ENCODE measurements around the gene IFNA13. TPM values are rescaled to one million over a fixed set of nuclear protein-coding genes. Genes with fewer than 3 reads are reported as not detected.
A peak's percentile ranks its signal among the peaks of the same experiment; 100 is the strongest.

The IFNA13 gene
- total RNA-seq, 1 donor from 2014 or later = not detected

DNA sequence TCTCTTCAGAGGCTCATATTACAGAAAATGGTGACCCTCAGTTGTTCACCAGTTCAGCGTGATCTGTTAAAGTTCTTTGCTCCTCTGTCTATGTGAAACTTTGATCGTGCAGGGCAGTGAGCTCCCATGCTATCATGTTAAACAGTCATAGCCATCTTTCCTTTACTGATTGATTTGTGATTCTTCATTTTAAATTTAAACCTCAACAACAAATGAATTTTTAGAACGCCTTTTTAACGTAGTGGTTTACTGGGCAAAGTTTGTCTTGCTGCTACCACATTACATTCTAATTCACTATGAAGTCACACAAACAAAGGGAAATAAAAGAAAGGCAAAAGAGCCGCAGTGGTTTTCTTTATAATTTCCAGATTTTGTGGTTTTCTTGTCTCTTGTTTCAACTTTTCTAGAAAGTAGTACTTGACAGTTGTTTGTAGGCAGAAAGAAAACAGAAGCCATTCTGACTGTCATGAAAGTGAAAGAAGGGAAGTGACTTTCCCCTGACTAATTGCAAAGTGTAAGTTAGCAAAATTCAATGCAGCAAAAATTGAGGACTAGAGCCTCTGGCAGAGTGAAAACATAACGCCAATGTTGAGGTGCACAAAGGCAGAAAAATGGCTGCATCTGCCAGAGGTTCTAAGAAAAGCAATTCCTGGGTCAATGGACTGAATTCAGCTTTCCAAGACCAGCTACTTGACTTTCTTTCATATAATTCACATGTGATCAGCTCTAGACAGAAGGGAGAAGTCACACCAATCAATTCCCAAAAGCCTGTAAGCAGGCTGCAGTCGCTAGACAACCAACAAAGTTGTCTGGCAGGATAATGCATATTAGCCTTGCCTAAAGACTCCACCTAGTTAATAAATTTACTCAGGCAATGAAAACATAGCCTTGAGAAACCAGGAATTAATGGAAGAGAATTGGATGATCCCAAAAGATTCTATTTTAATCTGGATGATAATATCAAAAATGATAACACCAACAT is 10.1 kb downstream of the IFNA13 start:
- no peak for DNase-seq (ENCODE audit: low read depth, low spot score)

DNA sequence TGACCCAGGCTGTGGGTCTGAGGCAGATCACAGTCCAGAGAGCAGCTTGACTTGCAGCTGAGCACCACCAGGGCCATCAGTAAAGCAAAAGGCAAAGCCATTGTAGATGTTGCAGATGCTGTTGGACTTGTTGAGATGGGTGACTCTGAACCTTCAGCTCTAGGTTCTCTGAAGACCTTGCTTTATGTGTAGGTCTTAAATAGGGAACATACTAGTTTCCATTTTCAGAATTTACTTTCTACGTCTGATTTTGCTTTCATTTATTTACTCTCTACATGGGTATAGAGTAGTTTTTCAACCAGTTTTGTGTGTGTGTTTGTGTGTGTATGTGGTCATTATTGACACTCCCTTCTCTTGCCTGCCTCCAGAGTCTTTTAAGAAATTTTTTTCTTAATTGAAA is 17.1 kb downstream of the IFNA13 start, which contains the start of gene IFNA6:
Gene IFNA6 (minus strand): TSS at position 101 of the 400 bp plus-strand sequence. CDS start 0 bp downstream, at position 101.
- no peak for DNase-seq (ENCODE audit: low read depth, low spot score)

DNA sequence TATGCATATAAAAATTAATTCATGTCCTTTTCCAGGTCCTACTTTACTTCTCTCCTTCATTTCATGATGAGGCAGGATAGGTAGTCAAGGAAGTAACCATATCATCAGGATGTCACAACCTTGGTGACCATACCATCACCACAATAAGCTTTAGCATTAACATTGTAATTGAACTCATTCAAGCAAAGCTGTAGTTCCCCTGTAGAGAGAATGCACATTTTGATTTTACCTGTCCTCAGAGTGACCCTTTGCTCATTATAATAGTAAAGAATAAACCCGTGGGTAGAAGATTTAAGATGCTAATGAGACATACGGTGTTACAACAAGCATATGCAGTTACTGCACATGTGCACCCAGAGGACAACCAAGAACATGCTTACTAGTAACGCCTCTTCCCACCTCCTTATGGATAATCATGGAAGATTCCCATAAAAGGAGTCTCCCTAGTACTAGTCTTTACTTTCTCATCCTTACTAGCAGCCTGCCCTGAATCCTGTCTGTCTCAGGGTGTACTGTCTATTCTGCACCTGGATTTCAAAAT is 19.4 kb downstream of the IFNA13 start:
- DNase-seq (ENCODE audit: low read depth, low spot score) = no peak

DNA sequence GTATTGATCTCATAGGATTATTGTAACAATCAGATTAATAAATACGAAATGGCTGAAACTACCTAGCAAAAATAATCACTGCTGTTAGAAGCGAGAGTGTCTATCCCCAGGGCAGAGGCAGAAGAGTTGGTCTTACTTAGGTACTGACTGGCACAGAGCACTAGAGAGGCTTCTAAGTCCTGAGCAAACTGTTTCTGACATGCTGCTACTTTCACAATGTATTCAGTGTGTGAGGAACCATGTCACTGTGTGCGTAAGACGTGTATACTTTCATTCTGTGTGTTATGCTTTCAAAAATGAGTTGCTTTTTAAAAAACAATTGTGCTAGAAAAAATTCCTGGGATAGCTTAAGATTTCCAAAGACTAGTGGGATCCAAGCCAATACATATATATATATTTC is 27.1 kb downstream of the IFNA13 start:
- DNase-seq (ENCODE audit: low read depth, low spot score) = no peak

DNA sequence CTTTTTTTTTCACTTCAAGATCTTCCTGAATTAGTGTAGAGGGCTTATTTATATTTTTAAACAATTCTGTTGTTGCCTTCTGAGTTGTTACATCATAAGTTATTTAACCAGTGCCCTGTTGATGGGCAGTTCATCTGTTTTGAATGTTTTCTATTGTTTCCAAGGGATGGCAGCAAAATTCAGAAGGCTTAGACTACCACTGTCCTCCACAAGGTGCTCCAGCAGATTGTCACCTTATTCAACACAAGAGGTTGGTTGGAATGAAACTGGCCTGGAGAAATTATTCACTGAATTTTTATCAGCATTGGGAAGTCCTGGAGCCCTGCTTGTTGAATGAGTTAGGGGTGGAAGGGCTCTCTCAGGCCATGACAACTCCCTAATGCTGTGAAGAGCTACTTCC is 31.4 kb downstream of the IFNA13 start:
- DNase-seq (ENCODE audit: low read depth, low spot score) = no peak

DNA sequence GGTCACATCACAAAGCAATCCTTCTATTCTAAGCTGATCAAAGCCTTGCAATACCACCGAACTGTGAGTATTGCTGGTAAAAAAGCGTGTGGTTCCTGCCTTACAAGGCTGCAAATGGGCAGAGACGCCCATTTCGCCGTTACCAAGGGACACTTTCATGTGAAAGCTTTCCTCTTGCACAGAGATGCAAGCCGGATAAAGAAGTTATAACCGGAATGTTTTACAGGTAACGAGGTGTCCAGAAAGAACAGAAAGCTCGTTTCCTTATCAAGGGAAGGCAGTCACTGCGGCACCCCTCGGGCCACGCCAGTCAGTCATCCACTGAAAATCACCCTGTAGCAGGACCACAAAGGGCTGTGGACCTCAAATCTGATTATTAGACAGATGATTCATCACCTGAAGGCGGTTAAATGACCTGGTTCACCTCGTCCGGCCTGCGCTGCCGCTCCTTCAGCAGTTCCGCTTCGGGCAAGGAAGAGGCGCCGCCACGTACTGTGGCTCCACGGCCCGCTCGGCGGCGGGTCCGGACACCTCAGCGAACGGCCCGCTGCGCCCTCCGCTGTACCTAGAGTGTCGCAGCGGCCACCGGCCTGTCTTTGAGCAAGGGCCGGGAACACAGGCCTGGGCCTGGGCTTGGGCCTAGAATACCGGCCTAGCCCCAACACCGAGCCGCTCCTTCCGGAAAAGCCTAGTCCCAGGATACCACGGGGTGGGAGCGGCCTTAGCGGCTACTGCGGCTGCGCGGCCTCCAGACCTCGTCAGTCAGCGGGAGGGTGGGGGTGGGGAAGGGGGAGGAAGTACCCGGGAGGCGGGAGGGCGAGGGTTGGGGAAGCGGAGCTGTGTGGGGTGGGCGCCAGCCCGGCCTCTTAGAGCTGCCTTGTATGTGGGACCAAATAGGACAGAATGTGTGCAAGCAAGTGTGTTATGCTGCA is 32.9 kb downstream of the IFNA13 start, which contains the start of gene KLHL9:
Gene KLHL9 (minus strand): TSS at position 704 of the 932 bp plus-strand sequence. CDS start 545 bp downstream, at position 159.
- DNase-seq (ENCODE audit: low read depth, low spot score) = peak; percentile 61

DNA sequence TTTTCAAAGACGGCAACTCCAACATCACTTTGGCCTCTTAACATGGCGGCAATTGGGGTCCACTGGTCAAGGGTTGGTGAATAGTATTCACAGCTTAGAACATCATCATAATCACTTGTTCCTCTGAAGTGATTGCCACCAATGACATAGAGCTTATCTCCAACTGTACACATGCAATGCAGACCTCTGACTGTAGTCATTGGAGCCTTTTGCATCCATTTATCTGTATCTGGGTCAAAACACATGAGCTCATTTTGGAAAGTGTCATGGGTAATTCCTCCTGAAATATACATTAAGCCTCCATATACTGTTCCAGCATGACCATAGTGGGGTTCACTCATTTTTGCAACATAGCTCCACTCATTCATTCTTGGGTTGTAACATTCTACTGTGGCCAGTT is 34.6 kb downstream of the IFNA13 start:
- no peak for DNase-seq (ENCODE audit: low read depth, low spot score)

DNA sequence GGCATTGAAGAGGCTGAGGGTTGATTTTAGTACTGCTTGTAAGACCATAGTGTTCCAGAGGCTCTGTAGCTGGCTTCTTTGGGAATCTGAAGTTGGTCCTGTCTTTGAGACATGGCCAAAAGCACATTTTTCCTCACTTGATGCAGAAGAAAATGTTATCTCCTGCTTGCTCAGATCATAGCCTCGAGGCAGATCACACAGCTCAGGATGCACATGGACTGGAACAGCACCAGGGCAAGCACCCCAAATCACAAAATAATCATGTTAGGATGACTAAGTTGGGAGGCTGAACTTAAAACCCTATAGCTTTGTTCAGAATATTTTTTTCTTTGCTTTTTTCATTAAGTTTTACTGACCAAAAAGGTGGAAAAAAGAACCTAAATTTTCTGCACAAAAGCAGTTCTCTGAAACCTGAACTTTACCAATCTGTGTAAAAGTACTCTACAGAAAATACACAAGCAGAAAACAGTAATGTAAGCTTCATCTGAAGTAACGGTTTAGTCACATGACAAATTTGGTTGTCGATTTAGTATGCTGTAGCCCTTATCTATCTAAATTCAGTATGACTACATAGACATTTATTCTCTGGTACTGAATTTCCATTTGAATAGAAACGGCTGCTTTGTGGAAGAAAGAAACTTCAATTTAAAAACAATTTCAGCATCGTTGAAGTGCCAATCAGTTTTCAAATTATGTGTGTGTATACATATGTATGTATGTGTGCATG is 36.0 kb downstream of the IFNA13 start:
- DNase-seq (ENCODE audit: low read depth, low spot score) = no peak

DNA sequence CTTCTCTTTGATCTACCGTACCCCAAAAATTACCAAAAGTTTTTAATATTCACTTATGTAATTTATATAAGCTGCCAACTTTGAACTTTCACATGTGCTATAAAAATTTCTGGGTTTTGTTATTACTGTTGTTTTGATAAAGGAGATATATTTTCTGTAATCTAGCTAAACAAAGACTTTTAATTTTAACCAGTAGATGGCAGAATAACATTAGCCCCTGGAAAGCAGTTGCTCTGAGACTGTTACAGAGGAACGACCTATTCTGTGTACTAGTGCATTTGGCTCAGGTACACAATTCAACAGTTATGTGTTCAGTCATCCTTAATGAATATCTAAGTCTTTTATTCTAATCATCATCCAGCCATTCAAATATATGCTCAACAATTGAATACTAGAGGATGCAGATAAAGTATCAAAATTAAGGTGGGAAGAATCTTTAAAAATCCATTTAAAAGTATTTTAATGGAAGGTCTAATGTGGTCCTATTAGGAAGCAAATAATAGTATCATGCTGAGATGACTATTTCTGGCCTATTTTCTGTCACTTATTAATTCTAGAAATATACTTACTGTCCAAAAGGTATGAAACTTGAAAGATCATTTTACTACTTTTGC is 41.2 kb downstream of the IFNA13 start:
- DNase-seq (ENCODE audit: low read depth, low spot score) = no peak

DNA sequence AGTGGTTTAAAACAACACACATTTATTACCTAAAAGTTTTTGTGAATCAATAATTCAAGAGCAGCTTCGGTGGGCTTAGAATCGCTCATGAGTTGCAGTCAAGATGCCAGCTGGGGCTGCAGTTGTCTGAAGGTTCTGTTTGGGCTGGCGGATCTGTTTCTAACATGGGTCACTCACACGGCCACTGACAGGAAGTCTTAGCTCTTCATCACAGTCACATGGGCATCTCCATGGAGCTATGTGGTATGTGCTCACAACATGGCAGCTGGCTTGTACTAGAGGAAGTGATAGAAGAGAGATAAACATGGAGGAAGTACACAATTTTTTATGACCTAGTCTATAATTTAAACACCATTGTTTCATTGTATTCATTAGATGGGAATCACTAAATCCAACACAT is 43.8 kb downstream of the IFNA13 start:
- DNase-seq (ENCODE audit: low read depth, low spot score) = no peak

DNA sequence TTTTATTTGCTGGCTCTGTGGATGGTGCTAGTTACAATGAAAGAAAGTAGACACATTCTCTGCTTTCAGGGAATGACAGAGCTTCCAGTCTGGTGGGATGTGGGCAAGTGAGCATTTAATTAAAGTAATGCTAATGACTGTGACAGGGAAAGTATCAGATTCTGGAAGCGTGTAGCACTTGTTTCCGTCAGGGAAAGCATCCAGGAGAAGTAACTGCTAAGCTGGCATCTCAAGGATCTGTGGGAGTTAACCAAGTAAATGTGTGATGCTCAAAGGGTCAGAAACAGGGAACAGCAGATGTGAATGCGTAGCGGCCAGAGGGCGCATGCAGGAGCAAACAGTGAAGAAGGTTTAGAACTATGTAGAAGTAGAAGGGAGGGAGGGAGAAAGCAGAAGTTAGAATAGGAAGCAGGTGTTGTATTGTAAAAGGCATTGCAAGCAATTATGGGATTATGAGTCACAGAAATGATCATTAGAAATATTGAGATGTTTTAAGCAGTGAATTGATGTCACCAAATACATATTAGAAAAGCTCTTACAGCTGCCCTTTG is 44.9 kb downstream of the IFNA13 start:
- no peak for DNase-seq (ENCODE audit: low read depth, low spot score)

DNA sequence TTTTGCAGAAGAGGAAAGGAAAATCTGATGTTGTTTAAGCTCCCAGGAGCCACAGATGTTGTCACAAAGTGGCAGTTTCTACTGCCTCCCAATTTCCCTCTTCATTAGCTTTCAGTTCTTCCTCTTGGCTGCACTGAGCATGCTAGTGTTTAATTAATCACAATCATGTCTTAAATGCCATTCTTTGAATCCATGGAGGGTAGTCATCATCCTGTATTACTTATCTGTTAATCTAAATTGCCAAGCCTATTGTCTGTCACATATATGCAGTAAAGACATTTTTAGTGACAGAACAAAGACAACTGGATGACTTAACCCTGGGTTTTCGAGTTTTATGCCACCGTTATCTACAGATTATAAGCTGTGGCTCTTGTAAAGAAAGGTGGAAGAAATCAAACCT is 47.4 kb downstream of the IFNA13 start:
- no peak for DNase-seq (ENCODE audit: low read depth, low spot score)

DNA sequence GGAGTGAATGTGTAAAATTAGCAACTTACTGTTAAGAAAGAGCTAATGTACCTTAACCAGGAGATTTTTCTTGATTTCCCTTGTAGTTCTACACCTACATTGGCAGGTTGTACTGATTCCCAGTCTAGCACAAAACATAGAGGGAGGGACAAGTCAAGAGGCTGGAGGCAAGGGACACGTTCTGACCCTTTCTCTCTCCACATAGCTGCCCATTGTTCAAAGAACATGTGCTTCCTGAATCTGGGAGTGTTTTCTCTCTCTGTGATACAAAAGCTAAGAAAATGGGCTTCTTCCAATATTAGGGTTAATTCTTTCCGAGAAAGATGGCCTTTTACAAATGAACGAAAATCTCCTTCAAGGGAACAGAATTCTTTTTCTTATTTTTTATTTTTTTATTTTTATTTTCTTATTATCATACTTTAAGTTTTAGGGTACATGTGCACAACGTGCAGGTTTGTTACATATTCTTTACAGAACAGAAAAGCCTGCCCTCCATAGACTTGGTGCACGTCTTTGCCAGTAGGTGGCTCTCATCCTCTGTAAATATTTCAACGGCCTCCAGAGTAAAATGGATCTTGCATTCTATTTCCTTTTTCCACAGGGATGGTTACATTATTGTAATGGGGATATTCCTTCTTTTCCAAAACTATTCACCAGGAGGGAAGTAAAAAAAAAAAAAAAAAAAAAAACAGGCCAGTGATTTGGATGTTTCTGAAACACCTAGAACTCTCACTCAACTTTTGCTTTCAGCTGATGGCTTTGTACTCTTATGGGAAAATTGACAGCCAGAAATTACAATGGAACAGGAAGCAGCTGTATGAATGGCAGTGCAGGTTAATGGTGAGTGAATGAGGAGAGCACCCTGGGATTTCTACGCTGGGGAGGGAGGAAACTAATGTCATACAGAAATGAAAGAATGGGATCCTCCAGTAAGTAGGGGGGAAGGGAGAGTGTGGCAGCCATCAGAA is 49.6 kb downstream of the IFNA13 start:
- DNase-seq (ENCODE audit: low read depth, low spot score) = peak; percentile 33

Other genes starting within 250 kb of the IFNA13 start
- gene IFNW1, start 226.2 kb downstream of the IFNA13 start, total RNA-seq = not detected in 2 replicates
- gene IFNA21, start 201.4 kb downstream of the IFNA13 start, total RNA-seq = not detected in 2 replicates
- not detected in 2 replicates for gene IFNA4, start 180.5 kb downstream of the IFNA13 start, total RNA-seq
- not detected in 2 replicates for gene IFNA7, start 165.9 kb downstream of the IFNA13 start, total RNA-seq
- gene IFNA10, start 160.9 kb downstream of the IFNA13 start, total RNA-seq = not detected in 2 replicates
- gene IFNA16, start 150.7 kb downstream of the IFNA13 start, total RNA-seq = not detected in 2 replicates
- not detected in 2 replicates for gene IFNA17, start 139.8 kb downstream of the IFNA13 start, total RNA-seq
- not detected in 2 replicates for gene IFNA14, start 128.1 kb downstream of the IFNA13 start, total RNA-seq
- not detected in 2 replicates for gene IFNA5, start 62.7 kb downstream of the IFNA13 start, total RNA-seq
- 33.4 and 35.1 TPM in 2 replicates for gene KLHL9, start 32.7 kb downstream of the IFNA13 start, total RNA-seq
- gene IFNA6, start 17.2 kb downstream of the IFNA13 start, total RNA-seq = not detected in 2 replicates
- not detected in 2 replicates for gene IFNA2, start 17.3 kb upstream of the IFNA13 start, total RNA-seq
- gene IFNA8, start 41.1 kb upstream of the IFNA13 start, total RNA-seq = not detected in 2 replicates
- not detected in 2 replicates for gene IFNA1, start 72.4 kb upstream of the IFNA13 start, total RNA-seq
- gene IFNE, start 114.3 kb upstream of the IFNA13 start, total RNA-seq = 0.92 and 1.0 TPM in 2 replicates

Measured in pulmonary artery endothelial cell (primary cell).